Vagina (tissue), 2 donors: ENCODE results near the gene CPNE8. TPM values are rescaled to one million over a fixed set of nuclear protein-coding genes. Genes with fewer than 3 reads are reported as not detected.

Source experiments
- DNase-seq, 2 donors: peaks; one replicate each; pipeline ENCODE4 v3.0.0-alpha.2; 2017; ENCODE audit errors: extremely low spot score in 2 of 2
- H3K27ac ChIP-seq: fragments of 200-600 bp; sonication (generic); one replicate; pipeline ENCODE4 v1.5.1; 2019
- H3K27me3 ChIP-seq: fragments of 200-600 bp; sonication (generic); one replicate; pipeline ENCODE4 v1.5.1; 2019
- H3K36me3 ChIP-seq, 2 donors: fragments of 200-600 bp; sonication (generic); one replicate each; pipeline ENCODE4 v1.5.1; 2017 to 2019
- H3K4me1 ChIP-seq: fragments of 200-600 bp; sonication (generic); one replicate; pipeline ENCODE4 v1.5.1; 2019
- H3K4me3 ChIP-seq, 2 donors: fragments of 200-600 bp; sonication (generic); 1 replicate in 1 of 2; 2 replicates in 1 of 2; pipeline ENCODE4 v1.5.1; 2016 to 2019
- H3K9me3 ChIP-seq: fragments of 200-600 bp; sonication (generic); one replicate; pipeline ENCODE4 v1.5.1; 2019
- POLR2A ChIP-seq, 2 donors: fragments of 450-650 bp; IDR thresholded peaks; one replicate each; pipeline ENCODE4 v1.6.1; 2017; ENCODE audit warnings: antibody characterized with exemption in 2 of 2, mild to moderate bottlenecking in 2 of 2, moderate library complexity in 2 of 2
- POLR2AphosphoS5 ChIP-seq, 2 donors: sonication (generic); formaldehyde crosslinking; IDR thresholded peaks; one replicate each; pipeline ENCODE4 v1.9.0; 2017; ENCODE audit warnings: antibody characterized with exemption in 2 of 2, mild to moderate bottlenecking in 2 of 2, low read depth in 1 of 2; ENCODE audit not compliant: insufficient read depth in 1 of 2
- intact Hi-C: fragments of 100-400 bp; cut with DNase I; formaldehyde crosslinking; loops from one replicate; pipeline ENCODE4 v1.15.1; 2023
- total RNA-seq: library from RNA; depleted of rRNA; stranded (reverse); fragments of >200 nt; gene quantifications from one replicate; pipeline ENCODE4 v1.2.3, GENCODE V29; 2016
- TF ChIP-seq, protein P1 (sequence below), 3 experiments: fragments of 450-650 bp in 2 of 3; fragments of 200-600 bp in 1 of 3; sonication (generic) in 1 of 3; IDR thresholded peaks; one replicate each; pipeline ENCODE4 v1.5.1; 2017 to 2019; ENCODE audit warnings: antibody characterized with exemption in 3 of 3, mild to moderate bottlenecking in 2 of 3, moderate library complexity in 2 of 3

Gene CPNE8
- total RNA-seq, 1 donor from 2014 or later: 15.0 TPM

DNA sequence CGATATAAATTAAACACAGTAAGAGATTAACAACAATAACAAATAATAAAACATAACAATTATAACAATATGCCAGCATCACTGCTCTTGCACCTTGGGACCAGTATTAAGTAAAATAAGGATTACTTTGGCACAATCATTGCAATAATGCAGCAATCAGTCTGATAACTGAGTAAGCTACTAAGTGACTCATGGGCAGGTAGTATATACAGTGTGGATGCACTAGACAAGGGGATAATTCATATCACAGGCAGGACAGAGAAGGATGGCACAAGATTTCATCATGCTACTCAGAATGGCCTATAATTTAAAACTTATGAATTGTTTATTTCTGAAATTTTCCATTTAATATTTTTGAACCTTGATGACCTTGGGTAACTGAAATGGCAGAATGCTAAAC, 298.1 kb downstream of the CPNE8 start:
- Histone ChIP-seq H3K27ac (no peak overlapping the region), H3K4me1 (no peaks in the 10 kb centered on the region), H3K9me3 (no peaks in the 10 kb centered on the region), H3K27me3 (no peaks in the 10 kb centered on the region), H3K36me3 (no peaks in the 10 kb centered on the region), H3K4me3 (no peak overlapping the region)
- no peak for DNase-seq
- TF ChIP-seq, protein P1, sequence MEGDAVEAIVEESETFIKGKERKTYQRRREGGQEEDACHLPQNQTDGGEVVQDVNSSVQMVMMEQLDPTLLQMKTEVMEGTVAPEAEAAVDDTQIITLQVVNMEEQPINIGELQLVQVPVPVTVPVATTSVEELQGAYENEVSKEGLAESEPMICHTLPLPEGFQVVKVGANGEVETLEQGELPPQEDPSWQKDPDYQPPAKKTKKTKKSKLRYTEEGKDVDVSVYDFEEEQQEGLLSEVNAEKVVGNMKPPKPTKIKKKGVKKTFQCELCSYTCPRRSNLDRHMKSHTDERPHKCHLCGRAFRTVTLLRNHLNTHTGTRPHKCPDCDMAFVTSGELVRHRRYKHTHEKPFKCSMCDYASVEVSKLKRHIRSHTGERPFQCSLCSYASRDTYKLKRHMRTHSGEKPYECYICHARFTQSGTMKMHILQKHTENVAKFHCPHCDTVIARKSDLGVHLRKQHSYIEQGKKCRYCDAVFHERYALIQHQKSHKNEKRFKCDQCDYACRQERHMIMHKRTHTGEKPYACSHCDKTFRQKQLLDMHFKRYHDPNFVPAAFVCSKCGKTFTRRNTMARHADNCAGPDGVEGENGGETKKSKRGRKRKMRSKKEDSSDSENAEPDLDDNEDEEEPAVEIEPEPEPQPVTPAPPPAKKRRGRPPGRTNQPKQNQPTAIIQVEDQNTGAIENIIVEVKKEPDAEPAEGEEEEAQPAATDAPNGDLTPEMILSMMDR (IDR thresholded peaks at IDR 0.05): no peak
- TF ChIP-seq POLR2A (IDR thresholded peaks at IDR 0.05): no peak
- no peak for TF ChIP-seq POLR2AphosphoS5 (IDR thresholded peaks at IDR 0.05; ENCODE audit: insufficient read depth in 1 of 2, low read depth in 1 of 2)
- intact Hi-C loops: no loop called here
